Measurements from ENCODE around the gene CHID1. TPM values are rescaled to one million over a fixed set of nuclear protein-coding genes. Genes with fewer than 3 reads are reported as not detected.

The CHID1 gene
- total and polyA plus RNA-seq, 4 donors, result 36.1 to 105 (median 80.9) TPM

GRCh38 chr11:856397-856796 is 54.2 kb downstream of the CHID1 start:
- DNase-seq (ENCODE audit: low read depth in 4 of 6, low spot score in 6 of 6), result no peak
- Histone ChIP-seq H3K27ac (ENCODE audit: low read depth, low read length) (no peak overlapping the region), H3K36me3 (ENCODE audit: control insufficient read depth, insufficient read depth, low read length) (peaks cover 64% of the 10 kb centered on the region), H3K4me1 (ENCODE audit: control insufficient read depth, insufficient read depth, low read length) (peaks cover 78% of the 10 kb centered on the region), H3K9me3 (ENCODE audit: control insufficient read depth, insufficient read depth, low read length) (no peaks in the 10 kb centered on the region), H3K27me3 (ENCODE audit: control insufficient read depth, insufficient read depth, low read length) (no peaks in the 10 kb centered on the region), H3K4me3 (ENCODE audit: low read depth, low read length) (no peak overlapping the region)
- WGBS (ENCODE audit: insufficient coverage), result 86% methylated on average over 5 of the region's 8 CpGs

GRCh38 chr11:855796-856195 is 54.8 kb downstream of the CHID1 start:
- WGBS (ENCODE audit: insufficient coverage), result 62% methylated on average over 12 of the region's 12 CpGs
- H3K27ac ChIP-seq (ENCODE audit: low read depth, low read length), result no peak overlapping the region
- H3K4me1 ChIP-seq (ENCODE audit: control insufficient read depth, insufficient read depth, low read length), result peaks cover 84% of the 10 kb centered on the region
- no peaks in the 10 kb centered on the region for H3K9me3 ChIP-seq (ENCODE audit: control insufficient read depth, insufficient read depth, low read length)
- no peak overlapping the region for H3K4me3 ChIP-seq (ENCODE audit: low read depth, low read length)
- H3K36me3 ChIP-seq (ENCODE audit: control insufficient read depth, insufficient read depth, low read length), result peaks cover 63% of the 10 kb centered on the region
- no peaks in the 10 kb centered on the region for H3K27me3 ChIP-seq (ENCODE audit: control insufficient read depth, insufficient read depth, low read length)
- DNase-seq (ENCODE audit: low read depth in 4 of 6, low spot score in 6 of 6), result no peak

DNA sequence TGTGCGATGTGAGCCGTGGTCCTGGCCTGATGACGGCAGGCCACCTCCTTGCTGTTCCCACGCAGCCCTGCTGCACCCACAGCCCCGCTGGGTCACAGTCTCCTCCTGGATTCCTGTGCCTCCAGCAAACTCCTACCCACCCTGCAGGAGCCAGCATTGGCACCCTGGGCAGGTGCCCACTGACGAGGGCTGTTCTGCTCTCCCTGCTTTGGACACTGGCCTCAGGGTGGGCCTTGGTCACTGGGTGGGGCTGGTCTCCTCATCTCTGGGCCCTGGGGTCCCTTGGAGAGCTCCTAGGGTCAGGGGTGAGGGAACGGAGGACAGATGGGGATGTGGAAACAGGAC is 55.3 kb downstream of the CHID1 start:
- whole genome bisulfite sequencing (ENCODE audit: insufficient coverage), result 50% methylated on average over 3 of the region's 7 CpGs
- Histone ChIP-seq H3K9me3 (ENCODE audit: control insufficient read depth, insufficient read depth, low read length) (no peaks in the 10 kb centered on the region), H3K36me3 (ENCODE audit: control insufficient read depth, insufficient read depth, low read length) (peaks cover 60% of the 10 kb centered on the region), H3K4me1 (ENCODE audit: control insufficient read depth, insufficient read depth, low read length) (peaks cover 86% of the 10 kb centered on the region), H3K27ac (ENCODE audit: low read depth, low read length) (no peak overlapping the region), H3K4me3 (ENCODE audit: low read depth, low read length) (no peak overlapping the region), H3K27me3 (ENCODE audit: control insufficient read depth, insufficient read depth, low read length) (no peaks in the 10 kb centered on the region)
- no peak for DNase-seq (ENCODE audit: low read depth in 4 of 6, low spot score in 6 of 6)

- WGBS (ENCODE audit: insufficient coverage), result 44% methylated on average over 20 of the region's 20 CpGs
- no peaks in the 10 kb centered on the region for H3K27me3 ChIP-seq (ENCODE audit: control insufficient read depth, insufficient read depth, low read length)
- H3K27ac ChIP-seq (ENCODE audit: low read depth, low read length), result no peak overlapping the region
- no peak overlapping the region for H3K4me3 ChIP-seq (ENCODE audit: low read depth, low read length)
- H3K9me3 ChIP-seq (ENCODE audit: control insufficient read depth, insufficient read depth, low read length), result no peaks in the 10 kb centered on the region
- peaks cover 56% of the 10 kb centered on the region for H3K36me3 ChIP-seq (ENCODE audit: control insufficient read depth, insufficient read depth, low read length)
- DNase-seq (ENCODE audit: low read depth in 4 of 6, low spot score in 6 of 6), result no peak
- peaks cover 84% of the 10 kb centered on the region for H3K4me1 ChIP-seq (ENCODE audit: control insufficient read depth, insufficient read depth, low read length)
Observed at GRCh38 chr11:854601-855329, 55.8 kb downstream of the CHID1 start.

DNA sequence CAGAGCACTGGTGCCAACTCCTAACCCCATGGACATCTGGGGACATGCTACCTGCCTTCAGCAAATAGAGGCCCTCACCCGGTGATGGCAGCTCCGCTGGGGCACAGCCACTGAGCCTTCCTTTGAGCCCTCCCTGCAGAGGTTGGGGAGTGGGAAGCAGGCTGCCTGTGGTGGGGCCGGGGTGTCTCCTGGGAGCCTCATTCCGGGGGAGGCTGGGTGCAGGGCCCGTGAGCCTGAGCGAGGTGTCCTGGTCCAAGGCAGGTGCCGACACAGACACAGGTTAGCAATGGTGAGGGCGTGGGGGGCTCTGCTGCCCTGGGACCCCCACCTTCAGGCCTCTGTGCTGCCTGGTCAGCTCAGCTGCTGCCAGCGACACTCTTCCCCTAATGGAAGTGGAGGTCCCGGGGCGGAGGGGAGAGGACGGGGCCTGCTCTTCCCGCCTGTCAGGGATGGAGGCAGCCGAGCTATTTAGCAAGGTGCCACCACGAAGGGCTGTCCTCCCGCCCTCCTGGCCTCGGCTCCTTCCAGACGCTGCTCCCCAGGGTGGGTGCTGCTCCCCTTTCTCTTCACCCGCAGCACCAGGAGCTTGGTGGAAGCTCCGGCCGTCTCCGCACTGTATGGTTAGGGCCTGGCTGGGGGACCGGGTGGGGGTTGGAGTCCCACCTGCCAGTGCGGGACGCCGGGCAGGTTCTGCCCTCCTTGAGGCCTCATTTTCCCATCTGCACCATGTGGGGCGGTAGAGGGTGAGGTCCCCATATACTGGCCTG is 56.7 kb downstream of the CHID1 start:
- 91% methylated on average over 22 of the region's 27 CpGs for WGBS (ENCODE audit: insufficient coverage)
- Histone ChIP-seq H3K27ac (ENCODE audit: low read depth, low read length) (no peak overlapping the region), H3K27me3 (ENCODE audit: control insufficient read depth, insufficient read depth, low read length) (no peaks in the 10 kb centered on the region), H3K4me1 (ENCODE audit: control insufficient read depth, insufficient read depth, low read length) (peaks cover 81% of the 10 kb centered on the region), H3K4me3 (ENCODE audit: low read depth, low read length) (no peak overlapping the region), H3K9me3 (ENCODE audit: control insufficient read depth, insufficient read depth, low read length) (no peaks in the 10 kb centered on the region), H3K36me3 (ENCODE audit: control insufficient read depth, insufficient read depth, low read length) (peaks cover 52% of the 10 kb centered on the region)
- DNase-seq (ENCODE audit: low read depth in 4 of 6, low spot score in 6 of 6), result no peak

DNA sequence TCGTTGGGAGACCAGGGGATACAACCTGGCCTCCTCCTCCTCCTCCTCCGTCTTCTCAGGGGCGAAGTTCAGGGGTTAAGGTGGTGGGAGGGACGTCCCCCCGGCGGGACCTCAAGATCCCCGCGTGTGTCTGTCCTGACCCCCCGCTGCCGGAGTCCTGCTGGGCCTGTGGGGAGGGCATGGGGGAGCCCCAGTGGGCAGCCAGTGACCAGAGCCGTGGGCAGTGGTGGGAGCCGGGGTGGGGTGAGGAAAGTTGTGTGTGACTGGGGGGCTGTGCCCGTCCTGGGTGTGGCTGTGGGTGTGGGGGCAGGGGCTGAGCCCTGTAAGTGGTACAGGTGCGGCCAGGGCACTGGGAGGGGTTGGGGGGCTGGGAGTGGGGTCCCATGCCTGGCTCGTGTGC is 57.8 kb downstream of the CHID1 start:
- H3K9me3 ChIP-seq (ENCODE audit: control insufficient read depth, insufficient read depth, low read length), result no peaks in the 10 kb centered on the region
- peaks cover 86% of the 10 kb centered on the region for H3K4me1 ChIP-seq (ENCODE audit: control insufficient read depth, insufficient read depth, low read length)
- no peaks in the 10 kb centered on the region for H3K27me3 ChIP-seq (ENCODE audit: control insufficient read depth, insufficient read depth, low read length)
- no peak overlapping the region for H3K4me3 ChIP-seq (ENCODE audit: low read depth, low read length)
- 67% methylated on average over 10 of the region's 15 CpGs for WGBS (ENCODE audit: insufficient coverage)
- no peak for DNase-seq (ENCODE audit: low read depth in 4 of 6, low spot score in 6 of 6)
- H3K36me3 ChIP-seq (ENCODE audit: control insufficient read depth, insufficient read depth, low read length), result peaks cover 46% of the 10 kb centered on the region
- no peak overlapping the region for H3K27ac ChIP-seq (ENCODE audit: low read depth, low read length)

GRCh38 chr11:850775-851763 is 59.5 kb downstream of the CHID1 start:
- H3K27ac ChIP-seq (ENCODE audit: low read depth, low read length), result no peak overlapping the region
- 14% methylated on average over 26 of the region's 28 CpGs for WGBS (ENCODE audit: insufficient coverage)
- H3K9me3 ChIP-seq (ENCODE audit: control insufficient read depth, insufficient read depth, low read length), result no peaks in the 10 kb centered on the region
- H3K4me3 ChIP-seq (ENCODE audit: low read depth, low read length), result peak overlapping the region; percentile 39
- H3K36me3 ChIP-seq (ENCODE audit: control insufficient read depth, insufficient read depth, low read length), result peaks cover 36% of the 10 kb centered on the region
- peaks cover 80% of the 10 kb centered on the region for H3K4me1 ChIP-seq (ENCODE audit: control insufficient read depth, insufficient read depth, low read length)
- no peaks in the 10 kb centered on the region for H3K27me3 ChIP-seq (ENCODE audit: control insufficient read depth, insufficient read depth, low read length)
- no peak for DNase-seq (ENCODE audit: low read depth in 4 of 6, low spot score in 6 of 6)

GRCh38 chr11:849951-850774 is 60.4 kb downstream of the CHID1 start:
- Histone ChIP-seq H3K27ac (ENCODE audit: low read depth, low read length) (no peak overlapping the region), H3K9me3 (ENCODE audit: control insufficient read depth, insufficient read depth, low read length) (no peaks in the 10 kb centered on the region), H3K4me1 (ENCODE audit: control insufficient read depth, insufficient read depth, low read length) (peaks cover 80% of the 10 kb centered on the region), H3K36me3 (ENCODE audit: control insufficient read depth, insufficient read depth, low read length) (peaks cover 29% of the 10 kb centered on the region), H3K27me3 (ENCODE audit: control insufficient read depth, insufficient read depth, low read length) (no peaks in the 10 kb centered on the region), H3K4me3 (ENCODE audit: low read depth, low read length) (peak overlapping the region; percentile 39)
- peak in 1 of 6 donors; percentile 47 for DNase-seq (ENCODE audit: low read depth in 4 of 6, low spot score in 6 of 6)
- under 1% methylated on average over 91 of the region's 97 CpGs for WGBS (ENCODE audit: insufficient coverage)

Data from spinal cord (tissue), 10 donors.